ENCODE measurements around the gene SLC7A11.

The SLC7A11 gene

GRCh38 chr4:138242076-138242833 is at the start of gene SLC7A11:
Gene SLC7A11, minus strand, starts transcription at chr4:138242349. Its CDS starts 280 bp downstream, at chr4:138242069.
- DNase-seq, result peak; percentile 17

GRCh38 chr4:138291431-138291830 is 49.3 kb upstream of the SLC7A11 start:
- DNase-seq, result no peak

GRCh38 chr4:138290805-138291204 is 48.7 kb upstream of the SLC7A11 start:
- DNase-seq, result no peak

DNA sequence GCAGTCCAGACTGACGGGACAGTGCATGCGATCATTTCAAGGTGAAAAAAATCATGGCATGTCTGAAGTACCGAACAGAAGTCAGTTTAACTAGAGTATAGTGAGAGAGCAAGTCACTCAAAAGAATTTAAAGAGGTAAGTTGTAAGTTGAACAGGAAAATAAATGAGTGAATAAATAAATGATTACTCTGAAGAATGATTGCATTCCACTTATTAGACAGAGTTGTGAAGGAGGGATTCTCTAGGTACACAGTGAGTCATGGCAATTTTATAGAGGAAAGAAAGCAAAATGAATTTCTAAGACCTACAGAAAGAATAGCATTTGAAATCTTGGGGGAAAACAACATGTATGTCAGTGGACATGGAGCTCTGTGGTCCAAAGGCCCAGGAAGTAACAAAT is 37.1 kb upstream of the SLC7A11 start:
- no peak for DNase-seq

GRCh38 chr4:138277133-138277532 is 35.0 kb upstream of the SLC7A11 start:
- DNase-seq, result no peak

- no peak for DNase-seq
Observed at GRCh38 chr4:138275963-138276621, 33.9 kb upstream of the SLC7A11 start.

DNA sequence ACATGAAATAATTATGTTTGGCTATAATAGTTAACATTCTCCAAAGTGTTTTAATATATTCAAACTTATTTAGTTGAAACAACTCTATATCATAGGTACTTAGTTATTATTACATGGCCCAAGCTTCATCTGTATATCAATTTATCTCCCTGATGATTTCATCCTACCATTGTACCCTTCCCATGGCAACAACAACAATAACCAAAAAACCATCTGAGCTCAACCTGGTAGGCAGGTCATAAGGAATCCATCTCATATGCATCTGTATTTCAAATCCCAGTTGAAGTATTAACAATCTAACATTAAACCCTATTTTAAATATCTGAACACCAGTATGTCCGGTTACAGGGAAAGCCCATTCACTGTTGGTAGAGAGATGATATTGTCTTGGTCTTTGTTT is 33.1 kb upstream of the SLC7A11 start:
- DNase-seq, result no peak

GRCh38 chr4:138269175-138269574 is 27.0 kb upstream of the SLC7A11 start:
- no peak for DNase-seq

DNA sequence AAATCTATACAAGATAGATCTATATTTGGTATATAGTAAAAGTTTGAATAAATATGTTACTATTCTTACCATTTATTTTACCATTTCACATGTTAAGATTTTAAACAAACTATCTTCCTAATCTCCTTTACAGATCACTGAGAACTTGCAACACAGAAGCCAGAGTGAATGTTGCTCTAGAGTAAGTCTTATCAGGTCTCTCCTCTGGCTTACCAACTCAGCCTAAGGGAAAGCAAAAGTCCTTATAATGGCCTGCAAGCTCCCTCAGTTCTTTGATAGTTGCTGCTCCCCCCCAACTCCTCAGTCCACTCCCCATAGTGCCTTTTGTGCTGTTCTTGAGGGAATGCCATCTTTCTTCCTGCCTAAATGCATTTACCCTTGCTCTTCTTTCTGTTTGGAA is 25.7 kb upstream of the SLC7A11 start:
- no peak for DNase-seq

DNA sequence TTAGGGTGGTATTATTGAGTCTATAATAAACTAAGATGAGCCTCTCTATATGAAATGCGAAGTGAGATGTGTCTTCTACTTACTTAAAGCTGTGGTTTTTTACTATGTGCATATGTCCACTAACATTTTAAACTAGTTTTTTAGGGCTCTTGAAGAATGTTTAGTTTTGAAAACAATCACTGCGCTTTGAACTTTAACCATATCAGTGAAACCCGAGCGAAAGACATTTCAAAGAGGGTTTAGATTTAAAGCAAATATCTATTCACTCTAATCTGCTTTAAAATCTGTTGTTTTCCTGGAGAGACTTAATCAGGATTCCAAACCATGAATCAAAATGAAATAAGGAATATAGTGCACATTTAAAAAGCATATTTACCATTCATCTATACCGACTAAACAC is 24.8 kb upstream of the SLC7A11 start:
- no peak for DNase-seq

- no peak for DNase-seq
Observed at GRCh38 chr4:138263247-138263816, 21.2 kb upstream of the SLC7A11 start.

DNA sequence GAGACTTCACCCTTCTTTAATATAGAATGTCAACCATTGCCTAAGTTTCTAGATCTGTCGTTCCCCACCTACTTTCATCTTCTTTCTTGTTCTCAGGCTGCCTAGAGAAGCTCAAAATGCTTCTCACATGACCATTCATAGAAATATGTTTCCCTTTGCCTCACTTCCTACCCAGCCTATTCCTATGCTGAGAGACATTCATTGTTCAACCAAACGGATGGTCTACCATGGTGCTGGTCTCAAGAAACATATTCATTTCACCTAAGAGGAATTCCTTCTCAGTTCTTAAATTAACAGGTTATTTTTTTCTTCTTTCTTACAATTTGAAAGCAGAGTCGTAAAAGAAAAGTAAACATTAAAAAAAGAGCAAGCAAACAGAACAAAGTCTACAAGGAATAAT is 20.3 kb upstream of the SLC7A11 start:
- DNase-seq, result no peak

GRCh38 chr4:138262030-138262429 is 19.9 kb upstream of the SLC7A11 start:
- DNase-seq, result no peak

DNA sequence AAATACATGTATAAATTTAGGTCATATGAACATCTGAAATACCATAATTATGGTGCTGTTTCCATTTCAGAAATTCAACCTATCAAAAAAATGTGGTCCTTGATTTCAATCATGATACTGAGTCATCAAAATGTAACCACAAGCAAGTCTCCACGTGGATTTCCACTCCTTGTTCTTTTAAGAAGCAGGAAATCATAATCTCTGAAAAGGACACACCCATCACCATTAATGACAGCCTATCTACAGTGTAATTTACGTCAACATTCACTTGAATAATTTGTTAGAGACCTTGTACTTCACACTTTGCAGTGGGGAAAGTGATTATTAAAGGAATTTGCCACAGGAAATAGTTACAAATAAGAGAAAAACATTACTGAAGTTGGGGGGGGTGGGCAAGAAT is 17.7 kb upstream of the SLC7A11 start:
- DNase-seq, result no peak

DNA sequence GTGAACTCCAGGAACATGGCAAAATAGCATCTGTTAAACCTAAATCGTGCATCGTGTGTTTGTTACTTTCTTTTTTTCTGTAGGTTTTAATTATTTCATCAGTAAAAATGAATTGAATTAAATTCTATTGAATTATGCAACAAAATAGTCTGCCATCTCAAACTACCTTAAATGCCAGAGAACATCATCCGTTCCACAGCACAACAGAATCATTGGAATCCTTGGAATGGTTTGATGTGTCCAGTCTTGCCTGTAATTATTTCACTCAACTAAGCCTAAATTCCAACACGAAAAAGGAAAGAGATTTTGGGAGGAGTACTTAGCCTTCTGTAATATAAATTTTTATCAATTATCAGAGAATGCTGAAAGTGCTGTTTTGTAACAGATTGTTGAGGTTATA is 17.1 kb upstream of the SLC7A11 start:
- no peak for DNase-seq

- DNase-seq, result no peak
Observed at GRCh38 chr4:138256608-138257007, 14.5 kb upstream of the SLC7A11 start.

DNA sequence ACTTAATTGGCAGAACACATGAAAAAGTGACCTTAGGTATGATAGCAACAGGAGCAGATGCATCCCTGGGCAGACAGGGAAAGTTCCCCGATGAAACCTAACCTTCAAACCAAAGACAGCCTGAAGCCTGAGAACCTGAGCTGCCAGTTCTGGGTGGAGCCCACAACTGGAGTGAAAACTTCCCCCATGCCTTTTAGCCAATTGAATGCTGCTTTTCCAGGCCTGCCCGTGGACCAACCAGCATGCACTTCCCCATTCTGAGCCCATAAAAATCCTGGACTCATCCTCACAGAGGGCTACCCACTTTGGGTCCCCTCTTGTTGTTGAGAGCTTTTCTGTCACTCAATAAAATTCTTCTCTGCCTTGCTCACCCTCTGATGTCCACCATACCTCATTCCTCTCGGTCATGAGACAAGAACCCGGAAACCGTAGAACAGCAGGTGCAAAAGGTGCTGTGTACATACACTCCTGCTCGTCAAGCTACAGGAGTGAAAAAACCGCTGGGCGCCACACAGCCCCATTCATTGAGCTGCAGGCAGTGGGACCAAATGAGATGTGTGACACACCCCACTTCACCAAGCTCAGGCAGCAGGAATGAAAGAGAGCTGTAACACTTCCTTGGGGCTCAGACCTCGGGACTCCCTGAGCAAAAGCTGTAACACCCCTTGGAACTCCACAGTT is 13.9 kb upstream of the SLC7A11 start:
- no peak for DNase-seq

DNA sequence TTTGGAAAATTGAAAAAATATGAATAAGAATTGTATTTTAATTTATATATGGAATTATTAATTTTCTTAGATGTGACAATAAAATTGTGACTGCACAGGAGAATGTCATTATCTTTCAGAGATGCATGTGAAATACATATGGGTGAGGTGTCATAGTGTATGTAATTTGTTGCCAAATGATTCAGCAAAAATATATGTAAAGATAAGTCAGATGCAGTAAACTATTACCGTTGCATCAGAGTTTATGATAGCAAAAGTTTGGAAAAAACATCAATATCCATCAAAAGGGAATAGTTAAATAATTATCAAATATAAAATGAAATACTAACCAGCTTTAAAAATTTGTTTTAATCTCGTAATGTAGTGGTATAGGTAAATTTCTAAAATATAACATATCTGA is 10.4 kb upstream of the SLC7A11 start:
- DNase-seq, result no peak

DNA sequence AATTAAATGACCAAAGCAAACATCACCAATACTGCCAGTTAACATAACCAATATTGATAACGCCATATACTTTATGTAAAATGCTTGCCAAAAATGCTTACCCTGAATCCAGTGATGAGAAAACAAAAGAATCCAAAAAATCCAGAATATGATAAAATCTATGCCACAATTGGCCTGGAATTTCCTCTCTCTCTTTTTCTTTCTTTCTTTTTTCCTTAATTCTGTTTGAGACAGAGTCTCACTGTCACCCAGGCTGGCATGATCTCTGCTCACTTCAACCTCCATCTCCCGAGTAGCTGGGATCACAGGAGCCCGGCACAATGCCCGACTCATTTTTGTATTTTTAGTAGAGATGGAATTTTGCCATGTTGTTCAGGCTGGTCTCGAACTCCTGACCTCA is 9.8 kb upstream of the SLC7A11 start:
- DNase-seq, result no peak

DNA sequence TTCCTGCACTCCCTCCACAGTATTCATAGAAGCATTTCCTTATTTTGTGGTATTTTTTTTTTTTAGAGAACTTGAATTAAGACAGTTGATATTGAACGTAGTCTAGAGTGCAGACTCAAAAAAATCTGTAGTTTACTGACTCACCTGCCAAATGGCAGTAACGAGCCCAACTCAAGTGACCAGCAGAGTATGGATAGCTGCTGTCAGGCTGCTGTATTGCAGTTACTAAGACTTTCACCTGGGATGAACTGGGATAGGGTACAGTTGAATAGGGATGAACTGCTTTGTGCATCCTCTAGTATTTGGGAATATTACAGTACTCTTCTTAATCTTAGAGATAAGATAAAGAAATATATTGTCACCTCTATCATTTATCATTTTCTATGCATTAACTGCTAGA is 7.0 kb upstream of the SLC7A11 start:
- DNase-seq, result no peak

DNA sequence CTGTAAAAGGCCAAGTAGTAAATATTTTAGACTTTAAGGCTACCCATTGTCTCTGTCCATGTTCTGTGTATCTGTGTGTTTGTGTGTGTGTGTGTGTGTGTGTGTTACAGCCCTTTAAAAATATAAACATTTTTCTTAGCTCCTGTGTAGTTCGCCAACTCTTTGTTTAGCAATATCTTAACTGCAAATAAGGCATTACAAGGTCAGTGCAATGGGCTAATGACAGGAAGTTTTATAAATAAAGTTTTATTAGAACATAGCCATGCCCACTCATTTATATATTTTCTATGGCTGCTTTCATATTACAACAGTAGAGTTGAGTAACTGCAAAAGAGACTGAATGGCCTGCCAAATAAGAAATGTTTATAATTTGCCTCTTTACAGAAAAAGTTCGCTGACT is 5.9 kb upstream of the SLC7A11 start:
- DNase-seq, result no peak

- no peak for DNase-seq
Observed at GRCh38 chr4:138247643-138248042, 5.5 kb upstream of the SLC7A11 start.

DNA sequence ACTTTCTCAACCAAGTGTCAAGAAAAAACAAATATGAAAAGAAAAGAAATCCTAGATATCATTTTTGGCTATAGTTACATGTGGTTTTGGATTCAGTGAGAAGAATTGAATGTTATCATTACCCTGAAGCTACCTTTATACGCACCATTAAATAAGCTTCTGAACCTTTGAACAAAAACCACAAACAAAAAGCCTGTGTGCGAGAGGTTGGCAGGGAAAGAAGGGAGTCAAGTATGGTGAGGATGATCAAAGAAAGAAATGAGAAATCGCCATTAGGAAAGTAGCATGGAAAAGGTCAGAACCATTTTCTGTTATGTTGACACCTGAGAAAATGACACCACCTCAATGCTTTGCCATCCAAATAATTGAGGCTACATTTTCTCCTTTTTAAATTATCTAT is 1.2 kb upstream of the SLC7A11 start:
- DNase-seq, result no peak

DNA sequence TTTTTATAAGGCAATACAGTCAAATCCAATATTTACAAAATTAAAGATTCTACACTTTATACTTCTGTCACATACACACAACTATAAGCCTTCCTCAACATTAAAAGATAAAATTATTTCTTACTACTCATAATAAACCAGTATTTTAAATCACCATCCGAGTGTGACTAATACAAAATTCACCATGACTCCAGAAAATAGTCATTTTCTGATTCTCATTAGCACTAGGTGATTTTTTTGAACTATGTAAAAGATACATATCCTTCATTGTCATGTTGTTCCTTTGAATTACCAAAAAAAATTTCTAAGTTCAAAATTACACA is 646 bp upstream of the SLC7A11 start:
- no peak for DNase-seq
